ENCODE results near the gene CDCA7L.
"Not testable (repeated sequence)": the region's sequence is repeated elsewhere in the genome, so short reads cannot be mapped to it uniquely, and the experiment has no call there.

CDCA7L gene

GRCh38 chr7:21910253-21910652 lies 35.4 kb downstream of the CDCA7L start:
- DNase-seq = no peak

- DNase-seq = no peak
Observed at GRCh38 chr7:21908746-21909145, 37.0 kb downstream of the CDCA7L start.

DNA sequence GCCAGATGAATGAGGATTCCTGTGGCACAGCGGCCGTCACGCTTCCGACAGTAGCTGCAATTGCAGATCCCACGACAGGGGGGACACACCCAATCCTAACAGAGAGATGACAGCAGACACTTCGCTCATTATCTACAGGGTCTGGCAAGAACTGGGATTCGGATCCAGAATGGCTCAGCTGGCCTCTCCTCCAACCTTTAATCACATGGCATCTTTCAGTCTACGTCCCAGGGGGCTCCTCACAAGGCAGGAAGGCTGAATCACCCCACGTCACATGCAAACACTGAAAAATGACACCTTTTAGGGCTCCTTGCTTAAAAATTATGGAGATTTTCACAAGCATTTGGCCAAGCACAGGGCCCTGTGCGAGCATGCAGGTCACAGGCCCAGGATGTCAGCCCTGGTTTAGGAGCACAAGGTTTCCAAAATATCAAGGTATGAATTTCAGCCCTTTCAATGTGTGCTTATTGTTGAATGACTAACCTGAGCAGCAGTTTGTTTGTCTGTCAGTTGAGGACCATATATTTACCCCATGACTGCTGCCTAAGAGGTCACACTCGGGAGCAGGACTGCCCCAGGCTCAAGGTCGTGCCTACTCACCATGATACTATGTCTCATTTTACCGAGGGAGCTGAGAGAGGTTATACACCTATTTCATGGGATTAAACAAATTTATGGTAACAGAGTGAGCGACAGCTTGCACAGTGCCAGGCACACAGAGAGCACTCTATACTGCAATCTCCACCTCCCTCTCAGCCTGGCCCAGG lies 42.5 kb downstream of the CDCA7L start:
- DNase-seq = peak; percentile 44

- DNase-seq = peak; percentile 71
Observed at GRCh38 chr7:21902240-21902639, 43.5 kb downstream of the CDCA7L start.

GRCh38 chr7:21898265-21898930 lies 47.3 kb downstream of the CDCA7L start:
- DNase-seq = no peak

GRCh38 chr7:21893401-21893800 lies 52.3 kb downstream of the CDCA7L start:
- DNase-seq = no peak

GRCh38 chr7:21891291-21891690 lies 54.4 kb downstream of the CDCA7L start:
- no peak for DNase-seq

- no peak for DNase-seq
Observed at GRCh38 chr7:21887779-21888178, 57.9 kb downstream of the CDCA7L start.

DNA sequence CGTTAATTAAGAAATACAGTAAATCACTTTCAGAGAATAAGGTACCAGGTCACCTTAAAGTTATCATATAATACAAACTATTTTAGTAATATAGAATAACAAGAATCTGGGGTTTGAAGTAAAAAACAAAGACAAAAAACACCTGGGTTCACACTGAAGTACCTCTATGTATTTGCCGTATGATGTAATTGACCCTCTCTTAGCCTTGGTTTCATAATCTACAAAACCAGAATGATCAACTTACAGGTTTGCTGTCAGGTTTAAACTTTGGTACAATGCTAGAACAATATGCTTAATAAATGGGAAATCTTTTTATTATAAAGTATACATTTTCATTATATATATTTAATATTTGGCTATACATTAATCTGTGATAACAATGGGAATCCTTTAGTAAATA lies 58.3 kb downstream of the CDCA7L start:
- DNase-seq = no peak

DNA sequence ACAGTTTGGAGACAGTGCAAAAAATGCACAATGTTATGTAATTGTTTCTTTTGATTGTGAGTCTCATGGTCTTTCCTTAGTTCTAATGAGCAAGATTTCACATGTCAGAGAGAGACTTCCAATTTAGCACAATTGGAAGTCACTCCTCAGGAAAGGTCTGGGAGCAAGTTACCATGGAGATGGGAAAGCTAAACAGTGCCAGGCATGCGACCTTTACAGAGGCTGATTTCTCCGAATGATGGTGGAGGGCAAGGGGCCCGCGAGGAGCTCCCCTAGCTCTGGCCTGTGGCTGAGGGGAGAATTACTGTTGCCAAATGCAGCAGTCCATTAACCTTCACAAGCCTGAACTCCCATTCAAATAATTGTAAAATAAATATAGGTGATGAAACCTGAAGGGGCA lies 59.3 kb downstream of the CDCA7L start:
- DNase-seq = no peak

DNA sequence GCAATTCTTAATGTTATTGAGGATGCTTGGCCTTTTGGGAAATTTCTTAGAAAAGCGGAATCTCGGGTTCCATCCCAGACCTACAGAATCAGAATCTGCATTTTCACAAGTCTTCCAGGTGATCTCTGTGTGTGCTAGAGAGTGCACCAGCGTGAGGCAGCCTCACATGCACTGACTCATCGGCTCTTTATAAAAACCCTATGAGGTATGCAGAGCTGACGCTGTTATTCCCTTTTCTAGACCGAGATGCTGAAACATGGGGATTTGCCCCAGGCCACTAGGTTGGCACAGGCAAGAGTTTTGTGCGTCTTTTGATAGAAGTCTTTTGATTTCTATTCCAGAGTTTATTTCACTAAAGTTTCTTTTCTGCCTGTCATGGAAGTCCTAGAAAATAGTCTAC lies 61.2 kb downstream of the CDCA7L start:
- DNase-seq = no peak

DNA sequence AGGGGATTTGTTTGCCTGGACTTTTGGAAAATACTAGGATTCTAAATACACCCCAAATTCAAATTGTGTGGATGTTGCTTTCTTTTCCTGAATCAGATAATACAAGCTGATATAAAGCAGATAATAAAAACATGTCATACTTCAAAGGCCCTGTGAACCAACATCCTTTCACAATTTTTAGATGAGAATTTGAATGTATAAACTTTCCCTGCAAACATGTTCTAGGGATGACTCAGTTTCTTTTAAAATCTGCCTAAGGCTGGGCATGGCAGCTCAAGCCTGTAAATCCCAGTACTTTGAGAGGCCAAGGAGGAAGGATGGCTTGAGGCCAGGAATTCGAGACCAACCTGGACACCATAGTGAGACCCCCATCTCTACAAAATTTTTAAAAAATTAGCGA lies 62.2 kb downstream of the CDCA7L start:
- DNase-seq = not testable (repeated sequence)

- no peak for DNase-seq
Observed at GRCh38 chr7:21883069-21883468, 62.6 kb downstream of the CDCA7L start.

DNA sequence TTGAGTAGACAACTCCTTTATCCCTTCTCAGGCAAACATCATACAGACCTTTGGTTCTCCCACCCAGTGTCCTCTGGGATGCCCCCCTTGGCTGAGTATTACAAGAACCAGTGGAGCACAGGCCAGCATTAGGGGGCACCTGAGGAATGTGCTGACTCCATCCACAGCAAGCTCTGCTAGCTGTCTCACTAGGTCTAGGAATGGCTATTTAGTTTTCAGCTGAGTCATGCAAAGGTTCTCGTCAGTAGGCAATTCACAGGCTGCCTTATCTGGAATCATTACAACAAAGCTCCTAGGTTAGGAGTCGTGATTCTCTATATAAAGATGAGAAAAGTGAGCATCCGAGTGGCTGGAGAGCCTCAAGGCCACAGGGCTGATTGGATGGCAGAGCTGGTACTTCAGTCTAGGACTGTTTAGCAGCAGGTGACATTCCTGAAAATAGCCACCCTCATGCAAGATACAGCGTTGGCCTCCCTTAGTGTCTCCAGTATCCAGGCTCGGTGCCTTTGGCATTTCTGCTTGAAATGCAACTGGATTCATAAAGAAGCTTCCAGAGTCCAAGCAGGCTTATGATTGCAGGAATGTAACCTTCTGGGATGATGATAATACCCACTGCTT lies 75.8 kb downstream of the CDCA7L start:
- peak; percentile 18 for DNase-seq

DNA sequence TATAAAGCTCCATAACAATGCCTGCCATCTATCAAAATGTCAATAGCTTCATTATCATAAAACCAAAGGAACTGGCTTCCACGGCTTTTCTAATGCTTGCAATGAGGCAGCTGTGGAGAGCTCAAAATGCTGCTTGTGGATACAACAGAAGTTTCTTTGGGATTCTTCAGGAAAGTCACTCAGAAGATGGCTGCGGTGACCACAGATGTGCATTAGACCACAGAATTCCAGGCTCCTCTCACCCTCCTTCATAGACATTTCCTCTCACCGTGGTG lies 77.2 kb downstream of the CDCA7L start:
- no peak for DNase-seq

DNA sequence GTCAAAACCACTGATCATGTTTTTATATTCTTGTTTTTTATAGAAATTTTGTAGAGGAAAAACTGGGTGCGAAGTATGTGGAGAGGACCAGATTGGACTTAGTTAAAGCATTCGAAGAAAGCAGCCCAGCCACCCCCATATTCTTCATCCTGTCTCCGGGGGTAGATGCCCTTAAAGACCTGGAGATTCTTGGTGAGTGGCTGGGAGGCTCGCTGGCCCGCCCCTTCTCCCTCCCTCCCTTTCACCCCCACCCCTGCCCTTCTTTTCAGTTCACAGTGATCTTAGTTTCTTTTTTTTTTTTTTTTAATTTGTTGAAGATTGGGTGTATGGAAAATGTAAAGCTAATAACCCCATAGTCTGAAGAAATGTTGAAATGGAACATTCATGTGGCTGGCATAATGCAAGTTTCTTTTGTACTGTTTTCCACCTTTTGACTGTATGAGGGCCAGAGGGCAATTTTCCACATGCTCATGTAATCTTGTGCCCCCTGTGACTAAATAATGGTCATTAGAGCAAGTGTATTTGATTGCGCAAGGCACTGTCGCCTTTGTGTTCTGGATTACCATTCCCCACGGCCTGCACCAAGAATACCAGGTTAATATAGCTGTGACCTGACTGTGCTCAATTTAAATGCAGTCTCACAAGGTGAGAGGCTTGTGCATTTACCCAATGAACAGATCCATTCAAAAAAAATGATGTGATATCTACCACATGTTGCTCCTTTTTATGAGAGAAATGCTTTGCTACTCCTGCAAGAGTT lies 77.7 kb downstream of the CDCA7L start:
- DNase-seq = no peak

GRCh38 chr7:21867226-21867625 lies 78.5 kb downstream of the CDCA7L start:
- DNase-seq = no peak

DNA sequence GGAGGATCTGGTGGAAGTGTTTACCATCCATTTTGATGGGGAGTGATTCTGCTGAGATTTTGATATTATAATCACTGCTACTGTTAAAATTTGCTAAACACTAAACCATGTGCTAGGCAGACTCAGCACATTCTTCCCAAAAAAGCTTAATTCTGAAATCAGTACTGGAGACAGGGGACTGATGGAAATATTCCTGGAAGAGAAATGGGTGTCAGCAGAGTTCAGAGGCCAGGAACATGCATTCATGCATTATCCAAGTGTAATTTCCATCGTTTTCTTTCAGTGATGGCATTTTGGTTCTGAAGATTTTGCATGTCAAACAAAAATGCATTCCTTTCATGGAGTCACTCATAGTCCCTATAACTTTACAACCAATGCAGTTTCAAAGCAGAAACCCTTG lies 79.0 kb downstream of the CDCA7L start:
- no peak for DNase-seq

DNA sequence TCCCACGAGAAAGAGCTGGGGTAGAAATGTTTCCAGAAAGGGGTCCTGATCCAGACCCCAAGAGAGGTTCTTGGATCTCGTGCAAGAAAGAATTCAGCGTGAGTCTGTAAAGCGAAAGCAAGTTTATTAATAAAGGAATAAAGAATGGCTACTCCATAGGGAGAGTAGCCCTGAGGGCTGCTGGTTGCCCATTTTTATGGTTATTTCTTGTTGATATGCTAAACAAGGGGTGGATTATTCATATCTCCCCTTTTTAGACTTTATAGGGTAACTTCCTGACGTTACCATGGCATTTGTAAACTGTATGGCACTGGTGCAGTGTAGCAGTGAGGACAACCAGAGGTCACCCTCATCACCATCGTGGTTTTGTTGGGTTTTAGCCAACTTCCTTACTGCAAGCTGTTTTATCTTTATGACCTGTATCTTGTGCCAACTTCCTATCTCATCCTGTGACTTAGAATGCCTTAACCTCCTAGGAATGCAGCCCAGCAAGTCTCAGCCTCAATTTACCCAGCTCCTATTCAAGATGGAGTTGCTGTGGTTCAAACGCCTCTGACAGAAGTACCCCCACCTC lies 80.0 kb downstream of the CDCA7L start:
- DNase-seq = not testable (repeated sequence)

- peak; percentile 8 for DNase-seq
Observed at GRCh38 chr7:21851559-21851967, 94.1 kb downstream of the CDCA7L start.
